GM18499 (cell line): ENCODE data around the gene CCDC126.
"Not testable (repeated sequence)": the region's sequence is repeated elsewhere in the genome, so short reads cannot be mapped to it uniquely, and the experiment has no call there.

Experiments
- ATAC-seq: cut with Tn5 transposase; IDR thresholded peaks from one replicate; pipeline ENCODE4 v1.9.1; 2021; ENCODE audit warnings: moderate number of reproducible peaks; ENCODE audit not compliant: insufficient read depth, unreplicated experiment

The CCDC126 gene

GRCh38 chr7:23597094-23598091 is at the start of gene CCDC126:
TSS of gene CCDC126 (plus strand) at chr7:23597382. CDS start at chr7:23611316, 13,934 bp downstream.
- peak; percentile 62 for ATAC-seq

GRCh38 chr7:23547662-23548061 is 49.5 kb upstream of the CCDC126 start:
- no peak for ATAC-seq

- ATAC-seq: no peak
Measured at GRCh38 chr7:23558303-23558702, 38.9 kb upstream of the CCDC126 start.

- ATAC-seq: peak; percentile 85
Measured at GRCh38 chr7:23570592-23571200, 26.5 kb upstream of the CCDC126 start.

- not testable (repeated sequence) for ATAC-seq
Measured at GRCh38 chr7:23581975-23582374, 15.2 kb upstream of the CCDC126 start.

- ATAC-seq: not testable (repeated sequence)
Measured at GRCh38 chr7:23585304-23585703, 11.9 kb upstream of the CCDC126 start.

- ATAC-seq: no peak
Measured at GRCh38 chr7:23586159-23586558, 11.0 kb upstream of the CCDC126 start.

GRCh38 chr7:23590529-23590928 is 6.7 kb upstream of the CCDC126 start:
- ATAC-seq: no peak

- ATAC-seq: no peak
Measured at GRCh38 chr7:23593706-23594105, 3.5 kb upstream of the CCDC126 start.

- ATAC-seq: peak; percentile 67
Measured at GRCh38 chr7:23594879-23595604, 2.1 kb upstream of the CCDC126 start.

GRCh38 chr7:23598296-23598695 is 1.1 kb downstream of the CCDC126 start:
- no peak for ATAC-seq

- no peak for ATAC-seq
Measured at GRCh38 chr7:23600236-23600635, 3.1 kb downstream of the CCDC126 start.

- ATAC-seq: no peak
Measured at GRCh38 chr7:23603632-23604295, 6.6 kb downstream of the CCDC126 start.

GRCh38 chr7:23604296-23604640 is 7.1 kb downstream of the CCDC126 start:
- no peak for ATAC-seq

GRCh38 chr7:23607130-23607529 is 9.9 kb downstream of the CCDC126 start:
- no peak for ATAC-seq

GRCh38 chr7:23607866-23608265 is 10.7 kb downstream of the CCDC126 start:
- no peak for ATAC-seq

- no peak for ATAC-seq
Measured at GRCh38 chr7:23615331-23615730, 18.1 kb downstream of the CCDC126 start.

GRCh38 chr7:23616593-23616992 is 19.4 kb downstream of the CCDC126 start:
- no peak for ATAC-seq

- ATAC-seq: no peak
Measured at GRCh38 chr7:23617482-23617881, 20.3 kb downstream of the CCDC126 start.

- ATAC-seq: no peak
Measured at GRCh38 chr7:23618241-23618640, 21.1 kb downstream of the CCDC126 start.
